HEK293 (cell line): ENCODE results near the gene TUFM.

Experiments
- BCL11B ChIP-seq: fragments of 450-650 bp; formaldehyde crosslinking; IDR thresholded peaks from 2 replicates; pipeline ENCODE4 v1.5.1; 2016; ENCODE audit warnings: low read depth, missing biosample characterization, missing genetic modification characterization
- FEZF1 ChIP-seq: fragments of 450-650 bp; formaldehyde crosslinking; IDR thresholded peaks from 2 replicates; pipeline ENCODE4 v1.5.1; 2016; ENCODE audit warnings: missing biosample characterization, missing genetic modification characterization
- GLIS1 ChIP-seq: fragments of 450-650 bp; formaldehyde crosslinking; IDR thresholded peaks from 2 replicates; pipeline ENCODE4 v1.5.1; 2016; ENCODE audit warnings: missing biosample characterization, missing genetic modification characterization
- KLF1 ChIP-seq: fragments of 450-650 bp; formaldehyde crosslinking; IDR thresholded peaks from 2 replicates; pipeline ENCODE4 v1.5.1; 2016; ENCODE audit warnings: missing biosample characterization, missing genetic modification characterization
- KLF10 ChIP-seq: fragments of 450-650 bp; IDR thresholded peaks from 2 replicates; pipeline ENCODE4 v1.5.1; 2018; ENCODE audit warnings: missing biosample characterization, mild to moderate bottlenecking, missing genetic modification characterization
- KLF8 ChIP-seq: fragments of 450-650 bp; formaldehyde crosslinking; IDR thresholded peaks from 2 replicates; pipeline ENCODE4 v1.5.1; 2016; ENCODE audit warnings: missing biosample characterization, missing genetic modification characterization
- OVOL3 ChIP-seq: fragments of 450-650 bp; formaldehyde crosslinking; IDR thresholded peaks from 2 replicates; pipeline ENCODE4 v1.5.1; 2016; ENCODE audit warnings: missing biosample characterization, missing genetic modification characterization
- REPIN1 ChIP-seq: fragments of 450-650 bp; formaldehyde crosslinking; IDR thresholded peaks from 2 replicates; pipeline ENCODE4 v1.5.1; 2017; ENCODE audit warnings: missing biosample characterization, missing genetic modification characterization, low read depth
- WT1 ChIP-seq: fragments of 450-650 bp; formaldehyde crosslinking; IDR thresholded peaks from 2 replicates; pipeline ENCODE4 v1.5.1; 2016; ENCODE audit warnings: missing biosample characterization, missing genetic modification characterization
- ZNF114 ChIP-seq: fragments of 450-650 bp; formaldehyde crosslinking; IDR thresholded peaks from 2 replicates; pipeline ENCODE4 v1.5.0; 2017; ENCODE audit warnings: missing biosample characterization, missing genetic modification characterization
- ZNF132 ChIP-seq: fragments of 450-650 bp; formaldehyde crosslinking; IDR thresholded peaks from 2 replicates; pipeline ENCODE4 v1.5.1; 2017; ENCODE audit warnings: missing biosample characterization, missing genetic modification characterization, borderline replicate concordance
- ZNF157 ChIP-seq: fragments of 450-650 bp; formaldehyde crosslinking; IDR thresholded peaks from 2 replicates; pipeline ENCODE4 v1.5.1; 2016; ENCODE audit warnings: missing biosample characterization, missing genetic modification characterization
- ZNF174 ChIP-seq: fragments of 450-650 bp; formaldehyde crosslinking; IDR thresholded peaks from 2 replicates; pipeline ENCODE4 v1.5.0; 2017; ENCODE audit warnings: missing biosample characterization, mild to moderate bottlenecking, missing genetic modification characterization
- ZNF449 ChIP-seq: fragments of 450-650 bp; formaldehyde crosslinking; IDR thresholded peaks from 2 replicates; pipeline ENCODE4 v1.5.1; 2017; ENCODE audit warnings: missing biosample characterization, mild to moderate bottlenecking, missing genetic modification characterization, moderate library complexity
- ZNF473 ChIP-seq: fragments of 450-650 bp; formaldehyde crosslinking; IDR thresholded peaks from 2 replicates; pipeline ENCODE4 v1.5.1; 2017; ENCODE audit warnings: missing biosample characterization, missing genetic modification characterization
- ZNF530 ChIP-seq: fragments of 450-650 bp; formaldehyde crosslinking; IDR thresholded peaks from 2 replicates; pipeline ENCODE4 v1.5.1; 2016; ENCODE audit warnings: low read depth, missing biosample characterization, missing genetic modification characterization
- ZNF544 ChIP-seq: fragments of 450-650 bp; formaldehyde crosslinking; IDR thresholded peaks from 2 replicates; pipeline ENCODE4 v1.5.0; 2017; ENCODE audit warnings: missing biosample characterization, missing genetic modification characterization
- ZNF701 ChIP-seq: fragments of 450-650 bp; formaldehyde crosslinking; IDR thresholded peaks from 2 replicates; pipeline ENCODE4 v1.5.1; 2016; ENCODE audit warnings: missing biosample characterization, missing genetic modification characterization
- ZNF707 ChIP-seq: fragments of 450-650 bp; formaldehyde crosslinking; IDR thresholded peaks from 2 replicates; pipeline ENCODE4 v1.5.1; 2016; ENCODE audit warnings: missing biosample characterization, missing genetic modification characterization
- ZNF76 ChIP-seq: fragments of 450-650 bp; formaldehyde crosslinking; IDR thresholded peaks from 2 replicates; pipeline ENCODE4; 2016; ENCODE audit warnings: low read depth, missing biosample characterization, missing genetic modification characterization, borderline replicate concordance
- ZNF785 ChIP-seq: fragments of 450-650 bp; formaldehyde crosslinking; IDR thresholded peaks from 2 replicates; pipeline ENCODE4 v1.5.1; 2016; ENCODE audit warnings: missing biosample characterization, missing genetic modification characterization
- ZSCAN5A ChIP-seq: fragments of 450-650 bp; formaldehyde crosslinking; IDR thresholded peaks from 2 replicates; pipeline ENCODE4 v1.5.1; 2016; ENCODE audit warnings: missing biosample characterization, missing genetic modification characterization
- TF ChIP-seq, protein P1 (sequence below): fragments of 450-650 bp; formaldehyde crosslinking; IDR thresholded peaks from 2 replicates; pipeline ENCODE4 v1.5.1; 2016; ENCODE audit warnings: missing biosample characterization, missing genetic modification characterization
- TF ChIP-seq, protein P2 (sequence below): fragments of 450-650 bp; formaldehyde crosslinking; IDR thresholded peaks from 2 replicates; pipeline ENCODE4 v1.5.1; 2016; ENCODE audit warnings: missing biosample characterization, missing genetic modification characterization, low read depth
- TF ChIP-seq, protein P3 (sequence below): fragments of 450-650 bp; formaldehyde crosslinking; IDR thresholded peaks from 2 replicates; pipeline ENCODE4 v1.5.1; 2016; ENCODE audit warnings: missing biosample characterization, missing genetic modification characterization
- TF ChIP-seq, protein P4 (sequence below): fragments of 450-650 bp; formaldehyde crosslinking; IDR thresholded peaks from 2 replicates; pipeline ENCODE4 v1.5.1; 2017; ENCODE audit warnings: missing biosample characterization, missing genetic modification characterization
- TF ChIP-seq, protein P5 (sequence below): IDR thresholded peaks from 2 replicates; pipeline ENCODE4 v1.6.1; 2011; ENCODE audit warnings: mild to moderate bottlenecking, low read depth, low read length, borderline replicate concordance
- TF ChIP-seq, protein P6 (sequence below): fragments of 450-650 bp; formaldehyde crosslinking; IDR thresholded peaks from 2 replicates; pipeline ENCODE4 v1.5.1; 2016; ENCODE audit warnings: missing biosample characterization, missing genetic modification characterization

Gene TUFM

DNA sequence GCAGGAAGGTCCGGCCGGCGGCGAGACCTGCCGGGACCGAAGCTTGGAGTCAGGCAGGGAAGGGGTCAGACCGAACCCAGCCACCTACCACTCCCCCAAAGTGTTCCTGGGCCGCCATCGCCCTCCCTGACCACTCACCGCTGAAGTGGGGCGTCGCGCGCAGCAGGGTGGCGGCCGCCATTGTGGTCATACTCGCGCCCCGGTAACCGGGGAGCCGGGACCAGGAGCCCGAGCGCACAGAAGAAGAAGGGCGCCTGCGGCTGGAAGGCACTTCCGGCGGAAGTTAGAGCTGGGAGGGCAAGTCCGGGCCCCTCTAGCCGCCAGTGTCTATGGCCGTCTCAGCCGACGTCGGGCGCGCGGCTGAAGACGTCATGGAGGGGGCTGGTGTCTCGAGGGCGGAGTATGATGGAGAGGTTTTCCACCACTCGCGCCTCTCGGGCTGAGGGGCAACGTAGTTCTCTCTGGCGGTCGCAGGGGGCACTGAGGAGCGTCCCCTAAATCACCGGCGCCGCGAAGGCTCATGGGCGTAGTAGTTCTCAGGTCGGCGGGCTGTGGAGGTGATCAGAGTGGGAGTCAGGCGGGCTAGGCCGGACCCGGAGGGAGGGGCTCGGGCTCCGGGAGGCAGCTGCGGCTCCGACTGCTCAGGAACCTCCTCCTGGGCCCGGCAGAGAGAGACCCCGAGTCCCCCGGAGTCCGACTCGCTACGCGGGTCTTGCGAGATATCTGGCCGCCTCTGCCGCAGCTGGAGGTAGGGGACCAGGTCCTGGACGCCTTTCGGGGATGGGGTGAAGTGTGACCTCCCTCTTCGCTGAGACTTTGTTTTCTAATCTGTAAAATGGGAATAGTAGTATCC, at the start of gene TUFM (continued):
- TF ChIP-seq KLF8 (tag by site-specific recombination) (peak; percentile 81), ZNF530 (tag by site-specific recombination) (no peak), KLF10 (tag by site-specific recombination) (peak; percentile 94), ZNF544 (tag by site-specific recombination) (no peak), ZNF132 (no peak), ZNF157 (tag by site-specific recombination) (no peak), ZSCAN5A (peak; percentile 63; the same call in 1 of the 2 replicates), KLF1 (tag by site-specific recombination) (0 out of 2 replicates have a peak, but pooled peaks have one; percentile 14), ZNF701 (tag by site-specific recombination) (no peak), WT1 (no peak), ZNF707 (tag by site-specific recombination) (no peak), GLIS1 (tag by site-specific recombination) (peak; percentile 55), ZNF76 (tag by site-specific recombination) (peak; percentile 94), FEZF1 (tag by site-specific recombination) (no peak), ZNF785 (tag by site-specific recombination) (no peak), ZNF449 (tag by site-specific recombination) (no peak), REPIN1 (tag by site-specific recombination) (no peak), ZNF114 (no peak), BCL11B (no peak), OVOL3 (tag by site-specific recombination) (no peak), ZNF473 (tag by site-specific recombination) (no peak), ZNF174 (tag by site-specific recombination) (no peak)
- TF ChIP-seq, protein P1, sequence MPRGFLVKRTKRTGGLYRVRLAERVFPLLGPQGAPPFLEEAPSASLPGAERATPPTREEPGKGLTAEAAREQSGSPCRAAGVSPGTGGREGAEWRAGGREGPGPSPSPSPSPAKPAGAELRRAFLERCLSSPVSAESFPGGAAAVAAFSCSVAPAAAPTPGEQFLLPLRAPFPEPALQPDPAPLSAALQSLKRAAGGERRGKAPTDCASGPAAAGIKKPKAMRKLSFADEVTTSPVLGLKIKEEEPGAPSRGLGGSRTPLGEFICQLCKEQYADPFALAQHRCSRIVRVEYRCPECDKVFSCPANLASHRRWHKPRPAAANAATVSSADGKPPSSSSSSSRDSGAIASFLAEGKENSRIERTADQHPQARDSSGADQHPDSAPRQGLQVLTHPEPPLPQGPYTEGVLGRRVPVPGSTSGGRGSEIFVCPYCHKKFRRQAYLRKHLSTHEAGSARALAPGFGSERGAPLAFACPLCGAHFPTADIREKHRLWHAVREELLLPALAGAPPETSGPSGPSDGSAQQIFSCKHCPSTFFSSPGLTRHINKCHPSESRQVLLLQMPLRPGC (tag by site-specific recombination) = peak; percentile 45; the same call in 1 of the 2 replicates
- TF ChIP-seq, protein P2, sequence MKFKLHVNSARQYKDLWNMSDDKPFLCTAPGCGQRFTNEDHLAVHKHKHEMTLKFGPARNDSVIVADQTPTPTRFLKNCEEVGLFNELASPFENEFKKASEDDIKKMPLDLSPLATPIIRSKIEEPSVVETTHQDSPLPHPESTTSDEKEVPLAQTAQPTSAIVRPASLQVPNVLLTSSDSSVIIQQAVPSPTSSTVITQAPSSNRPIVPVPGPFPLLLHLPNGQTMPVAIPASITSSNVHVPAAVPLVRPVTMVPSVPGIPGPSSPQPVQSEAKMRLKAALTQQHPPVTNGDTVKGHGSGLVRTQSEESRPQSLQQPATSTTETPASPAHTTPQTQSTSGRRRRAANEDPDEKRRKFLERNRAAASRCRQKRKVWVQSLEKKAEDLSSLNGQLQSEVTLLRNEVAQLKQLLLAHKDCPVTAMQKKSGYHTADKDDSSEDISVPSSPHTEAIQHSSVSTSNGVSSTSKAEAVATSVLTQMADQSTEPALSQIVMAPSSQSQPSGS = peak; percentile 93
- TF ChIP-seq, protein P3, sequence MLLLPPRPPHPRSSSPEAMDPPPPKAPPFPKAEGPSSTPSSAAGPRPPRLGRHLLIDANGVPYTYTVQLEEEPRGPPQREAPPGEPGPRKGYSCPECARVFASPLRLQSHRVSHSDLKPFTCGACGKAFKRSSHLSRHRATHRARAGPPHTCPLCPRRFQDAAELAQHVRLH = peak; percentile 67; the same call in 1 of the 2 replicates
- TF ChIP-seq, protein P4, sequence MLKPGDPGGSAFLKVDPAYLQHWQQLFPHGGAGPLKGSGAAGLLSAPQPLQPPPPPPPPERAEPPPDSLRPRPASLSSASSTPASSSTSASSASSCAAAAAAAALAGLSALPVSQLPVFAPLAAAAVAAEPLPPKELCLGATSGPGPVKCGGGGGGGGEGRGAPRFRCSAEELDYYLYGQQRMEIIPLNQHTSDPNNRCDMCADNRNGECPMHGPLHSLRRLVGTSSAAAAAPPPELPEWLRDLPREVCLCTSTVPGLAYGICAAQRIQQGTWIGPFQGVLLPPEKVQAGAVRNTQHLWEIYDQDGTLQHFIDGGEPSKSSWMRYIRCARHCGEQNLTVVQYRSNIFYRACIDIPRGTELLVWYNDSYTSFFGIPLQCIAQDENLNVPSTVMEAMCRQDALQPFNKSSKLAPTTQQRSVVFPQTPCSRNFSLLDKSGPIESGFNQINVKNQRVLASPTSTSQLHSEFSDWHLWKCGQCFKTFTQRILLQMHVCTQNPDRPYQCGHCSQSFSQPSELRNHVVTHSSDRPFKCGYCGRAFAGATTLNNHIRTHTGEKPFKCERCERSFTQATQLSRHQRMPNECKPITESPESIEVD (tag by site-specific recombination) = no peak
- TF ChIP-seq, protein P5, sequence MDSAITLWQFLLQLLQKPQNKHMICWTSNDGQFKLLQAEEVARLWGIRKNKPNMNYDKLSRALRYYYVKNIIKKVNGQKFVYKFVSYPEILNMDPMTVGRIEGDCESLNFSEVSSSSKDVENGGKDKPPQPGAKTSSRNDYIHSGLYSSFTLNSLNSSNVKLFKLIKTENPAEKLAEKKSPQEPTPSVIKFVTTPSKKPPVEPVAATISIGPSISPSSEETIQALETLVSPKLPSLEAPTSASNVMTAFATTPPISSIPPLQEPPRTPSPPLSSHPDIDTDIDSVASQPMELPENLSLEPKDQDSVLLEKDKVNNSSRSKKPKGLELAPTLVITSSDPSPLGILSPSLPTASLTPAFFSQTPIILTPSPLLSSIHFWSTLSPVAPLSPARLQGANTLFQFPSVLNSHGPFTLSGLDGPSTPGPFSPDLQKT = no peak
- TF ChIP-seq, protein P6, sequence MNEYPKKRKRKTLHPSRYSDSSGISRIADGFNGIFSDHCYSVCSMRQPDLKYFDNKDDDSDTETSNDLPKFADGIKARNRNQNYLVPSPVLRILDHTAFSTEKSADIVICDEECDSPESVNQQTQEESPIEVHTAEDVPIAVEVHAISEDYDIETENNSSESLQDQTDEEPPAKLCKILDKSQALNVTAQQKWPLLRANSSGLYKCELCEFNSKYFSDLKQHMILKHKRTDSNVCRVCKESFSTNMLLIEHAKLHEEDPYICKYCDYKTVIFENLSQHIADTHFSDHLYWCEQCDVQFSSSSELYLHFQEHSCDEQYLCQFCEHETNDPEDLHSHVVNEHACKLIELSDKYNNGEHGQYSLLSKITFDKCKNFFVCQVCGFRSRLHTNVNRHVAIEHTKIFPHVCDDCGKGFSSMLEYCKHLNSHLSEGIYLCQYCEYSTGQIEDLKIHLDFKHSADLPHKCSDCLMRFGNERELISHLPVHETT (tag by site-specific recombination) = peak; percentile 95
